ENCODE results near the gene SUSD4.

SUSD4 gene

GRCh38 chr1:223307544-223307943 is 56.4 kb downstream of the SUSD4 start:
- DNase-seq (ENCODE audit: low spot score), result no peak
- H3K4me3 ChIP-seq (ENCODE audit: severe bottlenecking), result no peak overlapping the region
- TF ChIP-seq, protein P1, sequence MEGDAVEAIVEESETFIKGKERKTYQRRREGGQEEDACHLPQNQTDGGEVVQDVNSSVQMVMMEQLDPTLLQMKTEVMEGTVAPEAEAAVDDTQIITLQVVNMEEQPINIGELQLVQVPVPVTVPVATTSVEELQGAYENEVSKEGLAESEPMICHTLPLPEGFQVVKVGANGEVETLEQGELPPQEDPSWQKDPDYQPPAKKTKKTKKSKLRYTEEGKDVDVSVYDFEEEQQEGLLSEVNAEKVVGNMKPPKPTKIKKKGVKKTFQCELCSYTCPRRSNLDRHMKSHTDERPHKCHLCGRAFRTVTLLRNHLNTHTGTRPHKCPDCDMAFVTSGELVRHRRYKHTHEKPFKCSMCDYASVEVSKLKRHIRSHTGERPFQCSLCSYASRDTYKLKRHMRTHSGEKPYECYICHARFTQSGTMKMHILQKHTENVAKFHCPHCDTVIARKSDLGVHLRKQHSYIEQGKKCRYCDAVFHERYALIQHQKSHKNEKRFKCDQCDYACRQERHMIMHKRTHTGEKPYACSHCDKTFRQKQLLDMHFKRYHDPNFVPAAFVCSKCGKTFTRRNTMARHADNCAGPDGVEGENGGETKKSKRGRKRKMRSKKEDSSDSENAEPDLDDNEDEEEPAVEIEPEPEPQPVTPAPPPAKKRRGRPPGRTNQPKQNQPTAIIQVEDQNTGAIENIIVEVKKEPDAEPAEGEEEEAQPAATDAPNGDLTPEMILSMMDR (IDR thresholded peaks at IDR 0.05; ENCODE audit: poor library complexity, severe bottlenecking), result no peak
- no peaks in the 10 kb centered on the region for H3K9me3 ChIP-seq (ENCODE audit: severe bottlenecking)
- H3K36me3 ChIP-seq (ENCODE audit: low read depth), result no peaks in the 10 kb centered on the region
- H3K4me1 ChIP-seq (ENCODE audit: insufficient read depth, poor library complexity, severe bottlenecking), result no peaks in the 10 kb centered on the region
- H3K27ac ChIP-seq (ENCODE audit: poor library complexity, severe bottlenecking), result no peak overlapping the region
- H3K27me3 ChIP-seq (ENCODE audit: insufficient read depth, poor library complexity, severe bottlenecking), result no peaks in the 10 kb centered on the region
- ATAC-seq (ENCODE audit: low read depth), result no peak

- Histone ChIP-seq H3K27me3 (ENCODE audit: insufficient read depth, poor library complexity, severe bottlenecking) (no peaks in the 10 kb centered on the region), H3K4me3 (ENCODE audit: severe bottlenecking) (no peak overlapping the region), H3K36me3 (ENCODE audit: low read depth) (no peaks in the 10 kb centered on the region), H3K27ac (ENCODE audit: poor library complexity, severe bottlenecking) (no peak overlapping the region), H3K4me1 (ENCODE audit: insufficient read depth, poor library complexity, severe bottlenecking) (no peaks in the 10 kb centered on the region), H3K9me3 (ENCODE audit: severe bottlenecking) (no peaks in the 10 kb centered on the region)
- TF ChIP-seq, protein P1 (IDR thresholded peaks at IDR 0.05; ENCODE audit: poor library complexity, severe bottlenecking), result no peak
- no peak for DNase-seq (ENCODE audit: low spot score)
- no peak for ATAC-seq (ENCODE audit: low read depth)
These were observed 59.0 kb downstream of the SUSD4 start for GRCh38 chr1:223304931-223305330.

GRCh38 chr1:223301371-223301770 is 62.6 kb downstream of the SUSD4 start:
- Histone ChIP-seq H3K27me3 (ENCODE audit: insufficient read depth, poor library complexity, severe bottlenecking) (no peaks in the 10 kb centered on the region), H3K4me3 (ENCODE audit: severe bottlenecking) (no peak overlapping the region), H3K4me1 (ENCODE audit: insufficient read depth, poor library complexity, severe bottlenecking) (no peaks in the 10 kb centered on the region), H3K27ac (ENCODE audit: poor library complexity, severe bottlenecking) (no peak overlapping the region), H3K9me3 (ENCODE audit: severe bottlenecking) (no peaks in the 10 kb centered on the region), H3K36me3 (ENCODE audit: low read depth) (no peaks in the 10 kb centered on the region)
- TF ChIP-seq, protein P1 (IDR thresholded peaks at IDR 0.05; ENCODE audit: poor library complexity, severe bottlenecking), result no peak
- no peak for DNase-seq (ENCODE audit: low spot score)
- ATAC-seq (ENCODE audit: low read depth), result no peak

- no peaks in the 10 kb centered on the region for H3K27me3 ChIP-seq (ENCODE audit: insufficient read depth, poor library complexity, severe bottlenecking)
- TF ChIP-seq, protein P1 (IDR thresholded peaks at IDR 0.05; ENCODE audit: poor library complexity, severe bottlenecking), result no peak
- no peak for DNase-seq (ENCODE audit: low spot score)
- H3K36me3 ChIP-seq (ENCODE audit: low read depth), result no peaks in the 10 kb centered on the region
- no peaks in the 10 kb centered on the region for H3K9me3 ChIP-seq (ENCODE audit: severe bottlenecking)
- H3K4me1 ChIP-seq (ENCODE audit: insufficient read depth, poor library complexity, severe bottlenecking), result no peaks in the 10 kb centered on the region
- no peak overlapping the region for H3K27ac ChIP-seq (ENCODE audit: poor library complexity, severe bottlenecking)
- no peak for ATAC-seq (ENCODE audit: low read depth)
- H3K4me3 ChIP-seq (ENCODE audit: severe bottlenecking), result no peak overlapping the region
These were observed 64.4 kb downstream of the SUSD4 start for GRCh38 chr1:223299553-223299952.

- DNase-seq (ENCODE audit: low spot score), result no peak
- H3K9me3 ChIP-seq (ENCODE audit: severe bottlenecking), result no peaks in the 10 kb centered on the region
- H3K27ac ChIP-seq (ENCODE audit: poor library complexity, severe bottlenecking), result no peak overlapping the region
- no peaks in the 10 kb centered on the region for H3K36me3 ChIP-seq (ENCODE audit: low read depth)
- H3K4me1 ChIP-seq (ENCODE audit: insufficient read depth, poor library complexity, severe bottlenecking), result no peaks in the 10 kb centered on the region
- no peak for ATAC-seq (ENCODE audit: low read depth)
- TF ChIP-seq, protein P1 (IDR thresholded peaks at IDR 0.05; ENCODE audit: poor library complexity, severe bottlenecking), result no peak
- H3K27me3 ChIP-seq (ENCODE audit: insufficient read depth, poor library complexity, severe bottlenecking), result no peaks in the 10 kb centered on the region
- no peak overlapping the region for H3K4me3 ChIP-seq (ENCODE audit: severe bottlenecking)
These were observed 65.3 kb downstream of the SUSD4 start for GRCh38 chr1:223298701-223299100.
